Mucosa of descending colon (tissue), 3 donors: ENCODE measurements around the gene ENGASE. TPM values are rescaled to one million over a fixed set of nuclear protein-coding genes. Genes with fewer than 3 reads are reported as not detected.

Experiments
- ATAC-seq: fragments of 200-7000 bp; cut with Tn5 transposase; one replicate; pipeline ENCODE4 v1.9.1; 2020; ENCODE audit warnings: mild to moderate bottlenecking, moderate library complexity
- DNase-seq, 3 donors: peaks; one replicate each; pipeline ENCODE4 v3.0.0-alpha.2; 2020
- H3K36me3 ChIP-seq: fragments of 200-600 bp; one replicate; pipeline ENCODE4 v1.8.0; 2021; ENCODE audit warnings: low read depth, mild to moderate bottlenecking
- H3K4me1 ChIP-seq: fragments of 200-600 bp; one replicate; pipeline ENCODE4 v1.8.0; 2021; ENCODE audit warnings: low read depth, mild to moderate bottlenecking
- H3K4me3 ChIP-seq: fragments of 200-600 bp; one replicate; pipeline ENCODE4 v1.8.0; 2021; ENCODE audit warnings: mild to moderate bottlenecking
- H3K9me3 ChIP-seq: fragments of 200-600 bp; one replicate; pipeline ENCODE4 v1.8.0; 2021; ENCODE audit warnings: mild to moderate bottlenecking
- intact Hi-C, 2 donors: fragments of 100-400 bp; cut with DNase I in 1 of 2; cut with micrococcal nuclease in 1 of 2; formaldehyde crosslinking; loops; one replicate each; pipeline versions ENCODE4 v1.11.0 to v1.11.1; 2022; cut with DNase I, micrococcal nuclease
- total RNA-seq, 3 donors: library from RNA; stranded (reverse); fragmentation: NEBNext Ultra II Directional in 2 of 3; extraction: Animal tissue kit (Norgen Biotek cat#: 25700) in 2 of 3; gene quantifications; one replicate each; pipeline versions ENCODE4 v1.2.1 to v1.2.4, GENCODE V29; 2021 to 2023
- TF ChIP-seq, protein P1 (sequence below): fragments of 200-600 bp; IDR thresholded peaks from one replicate; pipeline ENCODE4 v1.8.0; 2022; ENCODE audit warnings: antibody characterized with exemption, mild to moderate bottlenecking
- donor health status: DM: no; HTN: no; CAD: no; lungs with moderate emphysema.
- donor health status: DM: no; HTN: no; CAD: no.
- donor health status: DM: no; HTN: yes; CAD: no.

The ENGASE gene
- total RNA-seq, 3 donors from 2014 or later: 89.6 to 160 (median 97.4) TPM

DNA sequence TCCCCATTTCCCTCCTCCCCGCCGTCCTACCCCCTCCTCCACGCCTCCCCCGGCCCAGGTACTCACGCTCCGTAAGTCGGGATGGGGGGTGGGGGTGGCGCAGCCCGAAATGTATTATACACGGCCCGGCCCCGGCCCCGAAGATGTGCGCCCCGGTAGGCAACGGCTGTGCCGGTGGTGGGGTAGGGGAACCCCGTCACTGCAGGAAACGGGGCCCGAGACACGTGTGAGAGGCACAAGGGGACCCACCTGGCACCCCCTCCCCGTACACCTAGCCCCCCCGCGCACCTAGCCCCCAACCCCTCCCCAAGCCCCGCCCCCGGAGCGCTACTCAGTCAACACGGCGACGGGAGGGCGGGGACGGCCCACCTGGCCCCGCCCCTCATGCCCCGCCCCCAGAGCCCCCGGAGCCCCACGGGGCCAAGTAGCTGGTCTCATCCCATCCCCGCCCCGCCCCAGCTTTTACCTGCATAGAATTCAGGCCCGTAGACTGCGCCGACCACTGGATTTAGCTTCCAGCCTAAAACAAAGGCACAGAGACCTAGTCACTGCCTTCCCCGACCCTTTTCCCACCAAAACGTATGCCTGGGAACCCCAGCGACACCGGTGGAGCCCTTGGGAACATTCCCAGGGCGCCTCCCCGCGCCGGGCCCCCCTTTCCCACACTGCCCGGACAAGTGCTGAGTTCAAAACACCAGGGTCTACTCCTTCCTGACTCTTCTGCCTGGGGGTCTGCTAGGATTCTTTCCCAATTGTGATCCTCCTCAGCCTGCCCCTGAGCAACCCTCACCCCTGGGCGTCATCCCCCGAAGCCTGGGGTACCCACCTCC is 22.8 kb downstream of the ENGASE start:
- TF ChIP-seq, protein P1, sequence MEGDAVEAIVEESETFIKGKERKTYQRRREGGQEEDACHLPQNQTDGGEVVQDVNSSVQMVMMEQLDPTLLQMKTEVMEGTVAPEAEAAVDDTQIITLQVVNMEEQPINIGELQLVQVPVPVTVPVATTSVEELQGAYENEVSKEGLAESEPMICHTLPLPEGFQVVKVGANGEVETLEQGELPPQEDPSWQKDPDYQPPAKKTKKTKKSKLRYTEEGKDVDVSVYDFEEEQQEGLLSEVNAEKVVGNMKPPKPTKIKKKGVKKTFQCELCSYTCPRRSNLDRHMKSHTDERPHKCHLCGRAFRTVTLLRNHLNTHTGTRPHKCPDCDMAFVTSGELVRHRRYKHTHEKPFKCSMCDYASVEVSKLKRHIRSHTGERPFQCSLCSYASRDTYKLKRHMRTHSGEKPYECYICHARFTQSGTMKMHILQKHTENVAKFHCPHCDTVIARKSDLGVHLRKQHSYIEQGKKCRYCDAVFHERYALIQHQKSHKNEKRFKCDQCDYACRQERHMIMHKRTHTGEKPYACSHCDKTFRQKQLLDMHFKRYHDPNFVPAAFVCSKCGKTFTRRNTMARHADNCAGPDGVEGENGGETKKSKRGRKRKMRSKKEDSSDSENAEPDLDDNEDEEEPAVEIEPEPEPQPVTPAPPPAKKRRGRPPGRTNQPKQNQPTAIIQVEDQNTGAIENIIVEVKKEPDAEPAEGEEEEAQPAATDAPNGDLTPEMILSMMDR: no peak
- DNase-seq (no peak), ATAC-seq (no peak)
- intact Hi-C loops: no loop called here
- Histone ChIP-seq H3K4me1 (no peaks in the 10 kb centered on the region), H3K4me3 (no peak overlapping the region), H3K36me3 (no peaks in the 10 kb centered on the region), H3K9me3 (no peaks in the 10 kb centered on the region)

DNA sequence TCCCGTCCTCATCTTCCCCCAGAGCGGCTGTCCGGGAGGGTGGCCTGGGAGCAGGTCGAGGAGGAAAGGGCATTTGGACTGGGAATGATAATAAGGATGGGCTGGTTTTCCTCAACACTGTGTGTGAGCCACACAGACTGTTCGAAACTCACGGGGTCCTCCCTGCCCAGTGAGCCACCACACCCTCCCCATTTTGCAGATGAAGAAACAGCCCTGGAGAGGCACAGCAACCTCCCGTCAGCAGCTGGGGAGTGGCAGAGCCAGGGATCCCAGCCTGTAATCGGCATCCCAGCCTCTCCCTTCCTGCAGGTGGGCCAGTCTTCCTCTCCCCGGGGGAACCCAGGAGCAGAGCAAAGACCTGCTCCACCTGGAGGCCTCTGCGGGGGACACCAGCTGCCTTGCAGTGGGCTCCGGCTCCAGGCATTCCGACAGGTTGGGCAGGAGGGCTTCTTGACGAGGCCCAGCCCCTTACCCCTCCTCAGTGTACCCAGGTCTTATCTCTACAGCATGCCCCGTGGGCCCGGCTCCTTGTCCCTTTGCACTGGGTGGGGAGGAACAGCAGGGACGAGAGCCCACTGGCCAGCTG is 23.8 kb downstream of the ENGASE start:
- Histone ChIP-seq H3K9me3 (no peaks in the 10 kb centered on the region), H3K4me3 (no peak overlapping the region), H3K4me1 (no peaks in the 10 kb centered on the region), H3K36me3 (no peaks in the 10 kb centered on the region)
- DNase-seq (no peak), ATAC-seq (no peak)
- TF ChIP-seq, protein P1: no peak
- intact Hi-C loops: no loop called here

DNA sequence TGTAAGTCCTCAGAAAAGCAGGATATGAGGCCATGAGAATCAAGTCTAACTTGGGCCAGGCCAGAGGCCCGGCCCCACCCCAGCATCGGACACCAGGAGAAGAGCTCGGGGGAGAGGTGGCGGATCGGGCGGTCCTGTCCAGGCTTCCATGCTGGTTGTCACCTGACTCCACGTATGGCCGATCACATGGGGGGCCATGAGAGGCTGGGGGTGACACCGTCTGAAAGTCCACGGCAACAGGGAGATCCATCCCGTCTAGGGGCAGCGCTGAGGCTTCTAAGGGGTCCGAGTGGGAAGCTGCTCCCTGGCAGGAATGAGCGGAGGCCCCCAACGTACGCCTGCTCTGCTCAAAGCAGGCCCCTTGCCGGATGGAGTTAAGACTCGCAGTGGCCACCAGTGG is 25.8 kb downstream of the ENGASE start:
- H3K4me3 ChIP-seq: no peak overlapping the region
- intact Hi-C loops: no loop called here
- no peak for ATAC-seq
- TF ChIP-seq, protein P1: no peak
- H3K9me3 ChIP-seq: no peaks in the 10 kb centered on the region
- no peak for DNase-seq
- H3K36me3 ChIP-seq: no peaks in the 10 kb centered on the region
- H3K4me1 ChIP-seq: no peaks in the 10 kb centered on the region

DNA sequence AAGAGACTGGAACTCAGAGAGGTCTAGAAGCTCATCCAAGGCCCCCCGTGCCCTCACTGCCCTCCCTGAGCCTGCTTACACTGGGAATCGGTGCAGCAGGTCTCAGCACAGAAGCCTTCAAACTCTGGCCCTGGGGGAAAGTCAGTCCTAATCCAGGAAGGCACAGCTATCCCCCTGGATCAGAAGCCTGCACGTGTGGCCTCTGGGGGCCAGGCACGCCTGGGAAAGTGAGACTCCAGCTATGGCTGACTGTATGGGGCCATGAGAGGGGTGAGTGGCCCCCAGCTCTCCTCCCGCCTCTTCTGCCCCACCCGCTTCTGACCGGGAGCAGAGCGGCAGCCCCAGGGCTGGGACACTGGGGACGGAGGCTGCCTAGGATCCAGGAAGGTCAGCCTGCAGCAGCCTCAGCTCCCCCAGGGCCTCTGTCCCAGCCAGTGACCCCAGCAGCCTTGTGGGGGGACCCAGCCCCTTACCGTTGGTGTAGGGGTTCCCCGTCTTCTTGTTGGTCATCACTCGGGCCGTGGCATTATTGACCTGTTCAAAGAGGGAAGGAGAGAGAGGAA is 26.6 kb downstream of the ENGASE start:
- no peak for DNase-seq
- H3K4me1 ChIP-seq: no peaks in the 10 kb centered on the region
- TF ChIP-seq, protein P1: no peak
- H3K4me3 ChIP-seq: no peak overlapping the region
- ATAC-seq: no peak
- no peaks in the 10 kb centered on the region for H3K9me3 ChIP-seq
- no peaks in the 10 kb centered on the region for H3K36me3 ChIP-seq
- intact Hi-C loops: no loop called here

DNA sequence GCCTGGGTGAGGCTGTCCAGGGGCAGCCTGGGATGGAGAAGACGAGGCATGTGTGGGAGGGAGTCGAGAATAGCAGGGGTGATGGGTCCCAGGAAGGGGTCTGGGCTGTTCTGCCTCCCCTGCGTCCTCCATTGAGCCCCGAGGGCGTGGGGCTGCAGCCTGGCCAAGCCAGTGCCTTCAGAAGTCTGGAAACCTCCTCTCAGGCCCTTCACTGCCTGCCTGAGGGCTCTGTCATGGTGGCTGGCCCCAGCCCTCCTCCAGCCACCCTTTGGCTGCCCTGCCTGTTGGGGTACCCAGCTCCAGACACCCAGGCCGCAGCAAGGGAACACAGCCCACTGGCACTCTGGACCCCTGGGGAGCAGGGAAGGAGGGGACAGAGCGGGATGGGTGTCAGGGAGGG is 27.6 kb downstream of the ENGASE start:
- intact Hi-C loops: no loop called here
- no peaks in the 10 kb centered on the region for H3K36me3 ChIP-seq
- no peak overlapping the region for H3K4me3 ChIP-seq
- DNase-seq: no peak
- no peaks in the 10 kb centered on the region for H3K9me3 ChIP-seq
- TF ChIP-seq, protein P1: no peak
- ATAC-seq: no peak
- H3K4me1 ChIP-seq: no peaks in the 10 kb centered on the region
